ENCODE data around the gene FARP2. TPM values are rescaled to one million over a fixed set of nuclear protein-coding genes. Genes with fewer than 3 reads are reported as not detected.

Gene FARP2
- total RNA-seq, 1 experiment from 2014 or later = 37.2 TPM

DNA sequence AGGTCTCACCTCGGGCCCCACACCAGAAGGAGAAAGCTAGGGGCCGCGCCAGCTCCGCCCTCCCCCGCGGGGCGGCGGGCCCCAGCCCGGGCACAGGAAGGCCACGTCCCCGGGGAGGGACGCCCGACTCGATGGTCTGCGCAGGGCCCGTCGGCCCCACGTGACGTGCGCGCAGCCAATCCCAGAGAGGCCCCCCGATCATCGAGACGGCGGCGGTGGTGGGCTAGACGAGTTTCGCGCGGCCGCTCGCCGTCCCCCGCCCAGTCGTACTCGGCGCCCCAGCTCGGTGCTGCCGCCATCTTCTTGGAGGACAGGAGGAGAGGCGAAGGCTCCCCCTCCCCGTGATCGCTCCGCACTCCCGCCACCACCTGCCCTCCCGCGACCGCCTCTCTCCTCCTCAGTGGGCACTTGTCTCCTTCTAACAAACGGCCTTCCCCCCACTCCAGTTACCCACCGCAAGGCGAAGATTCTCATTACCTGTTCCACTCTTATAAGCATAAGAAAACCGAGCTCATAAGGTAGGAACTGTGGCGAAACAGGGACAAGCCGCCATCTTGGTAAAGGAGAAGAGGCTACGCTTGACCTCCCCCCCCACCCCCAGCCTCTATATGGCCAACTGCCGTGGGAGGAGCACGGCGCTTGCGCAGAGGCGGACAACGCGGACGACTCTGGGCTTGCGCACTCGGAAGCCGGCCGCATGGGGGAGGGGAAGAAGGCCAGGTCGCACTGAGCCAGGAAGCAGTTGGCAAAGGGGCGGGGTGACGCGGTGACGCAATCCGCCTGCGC is 40.8 kb upstream of the FARP2 start, which contains the start of gene HDLBP:
HDLBP (minus strand) TSS at position 580 of the 786 bp plus-strand sequence. CDS start 48,803 bp downstream, outside the sequence.
- H3K4me3 Mint-ChIP-seq (ENCODE audit: unreplicated experiment) = peak within 1 kb of the TSS; percentile 100
- no peaks in the 10 kb centered on the region for H3K27me3 Mint-ChIP-seq (ENCODE audit: insufficient read depth, unreplicated experiment)
- TF ChIP-seq, protein P1, sequence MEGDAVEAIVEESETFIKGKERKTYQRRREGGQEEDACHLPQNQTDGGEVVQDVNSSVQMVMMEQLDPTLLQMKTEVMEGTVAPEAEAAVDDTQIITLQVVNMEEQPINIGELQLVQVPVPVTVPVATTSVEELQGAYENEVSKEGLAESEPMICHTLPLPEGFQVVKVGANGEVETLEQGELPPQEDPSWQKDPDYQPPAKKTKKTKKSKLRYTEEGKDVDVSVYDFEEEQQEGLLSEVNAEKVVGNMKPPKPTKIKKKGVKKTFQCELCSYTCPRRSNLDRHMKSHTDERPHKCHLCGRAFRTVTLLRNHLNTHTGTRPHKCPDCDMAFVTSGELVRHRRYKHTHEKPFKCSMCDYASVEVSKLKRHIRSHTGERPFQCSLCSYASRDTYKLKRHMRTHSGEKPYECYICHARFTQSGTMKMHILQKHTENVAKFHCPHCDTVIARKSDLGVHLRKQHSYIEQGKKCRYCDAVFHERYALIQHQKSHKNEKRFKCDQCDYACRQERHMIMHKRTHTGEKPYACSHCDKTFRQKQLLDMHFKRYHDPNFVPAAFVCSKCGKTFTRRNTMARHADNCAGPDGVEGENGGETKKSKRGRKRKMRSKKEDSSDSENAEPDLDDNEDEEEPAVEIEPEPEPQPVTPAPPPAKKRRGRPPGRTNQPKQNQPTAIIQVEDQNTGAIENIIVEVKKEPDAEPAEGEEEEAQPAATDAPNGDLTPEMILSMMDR (IDR thresholded peaks at IDR 0.05; ENCODE audit: insufficient read depth in 1 of 2, low read depth in 1 of 2, low read length in 1 of 2, severe bottlenecking in 1 of 2, unreplicated experiment in 1 of 2) = no peak
- BruUV-seq (replicated peaks) = no TSS peak
- ChIA-PET CTCF (no interaction called here), POLR2A (interaction anchor here (0.5 to 1.5 kb wide), 5 partner anchors 20 to 317 kb away, joined by 3 to 7 read pairs (median 4); no protein-coding TSS in a partner anchor)
- H3K9me3 ChIP-seq = no peaks in the 10 kb centered on the region
- peaks cover 18% of the 10 kb centered on the region; the same call in 1 of the 2 replicates for H3K4me1 ChIP-seq
- no peaks in the 10 kb centered on the region for H3K27me3 ChIP-seq (replicated peaks; ENCODE audit: control insufficient read depth, insufficient read depth, low read length)
- H3K4me1 Mint-ChIP-seq (ENCODE audit: low read depth, unreplicated experiment) = peaks cover 17% of the 10 kb centered on the region
- peak; percentile 97 to 98 for DNase-seq
- H3K36me3 Mint-ChIP-seq (ENCODE audit: insufficient read depth, unreplicated experiment) = peaks cover 51% of the 10 kb centered on the region
- no peaks in the 10 kb centered on the region for H3K9me3 Mint-ChIP-seq (ENCODE audit: unreplicated experiment)
- intact Hi-C loops (cut with micrococcal nuclease; ENCODE audit: unreplicated experiment) = loop anchor here (1.0 to 2.0 kb wide), 2 partner anchors 41 to 42 kb away; partner anchors contain the start of gene FARP2
- H3K36me3 ChIP-seq (ENCODE audit: control insufficient read depth, insufficient read depth, low read length) = no peaks in the 10 kb centered on the region
- H3K27ac Mint-ChIP-seq (ENCODE audit: unreplicated experiment) = peak within 1 kb of the TSS; percentile 100
- peak within 1 kb of the TSS; percentile 92 for H3K4me3 ChIP-seq (ENCODE audit: low read depth, low read length)

DNA sequence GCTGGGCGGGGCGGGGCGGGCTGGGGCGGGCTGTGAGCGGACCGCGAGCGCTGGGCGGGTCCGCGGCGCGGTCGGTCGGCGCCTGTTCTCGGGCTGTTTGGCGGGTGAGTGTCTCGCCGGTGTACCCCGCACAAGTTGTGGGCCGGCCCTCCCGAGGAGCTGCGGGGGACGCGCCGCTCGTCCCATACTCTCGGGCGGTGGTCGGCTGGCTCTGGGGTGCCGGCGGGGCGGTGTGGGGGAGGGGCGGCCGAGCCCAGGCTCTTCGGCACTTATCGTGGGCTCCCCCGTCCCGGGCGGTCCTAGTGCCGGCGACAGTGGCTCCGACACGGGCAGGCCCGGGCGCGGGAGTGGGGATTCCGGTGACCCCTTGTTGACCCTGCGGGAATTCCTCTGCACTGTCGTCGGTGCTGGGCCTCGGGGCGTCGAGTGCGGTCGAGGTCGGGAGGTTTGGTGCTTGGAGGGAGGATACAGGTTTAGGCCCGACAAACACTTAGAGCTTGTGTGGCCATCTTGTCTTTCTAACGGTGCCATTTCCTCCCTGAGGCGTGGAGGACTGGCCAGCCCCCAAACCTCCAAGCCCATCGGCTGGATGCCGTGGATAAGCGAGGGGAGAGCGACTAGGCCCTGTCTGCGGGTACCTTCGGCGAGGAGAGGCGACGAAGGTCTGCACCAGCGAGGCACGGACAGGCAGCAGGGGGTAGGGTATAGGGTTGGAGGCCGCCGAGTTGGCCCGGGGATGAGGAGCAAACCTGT is 40.0 kb upstream of the FARP2 start, which contains the start of gene SEPTIN2:
SEPTIN2 (plus strand) TSS at position 47 of the 753 bp plus-strand sequence. CDS start 8,308 bp downstream, outside the sequence.
- intact Hi-C loops (cut with micrococcal nuclease; ENCODE audit: unreplicated experiment) = loop anchor here (1.0 to 2.0 kb wide), 2 partner anchors 40 to 43 kb away; partner anchors contain the start of gene FARP2
- Histone ChIP-seq H3K9me3 (no peaks in the 10 kb centered on the region), H3K4me3 (ENCODE audit: low read depth, low read length) (peak within 1 kb of the TSS; percentile 92), H3K4me1 (peaks cover 18% of the 10 kb centered on the region; the same call in 1 of the 2 replicates), H3K27me3 (replicated peaks; ENCODE audit: control insufficient read depth, insufficient read depth, low read length) (no peaks in the 10 kb centered on the region), H3K36me3 (ENCODE audit: control insufficient read depth, insufficient read depth, low read length) (no peaks in the 10 kb centered on the region)
- no peaks in the 10 kb centered on the region for H3K9me3 Mint-ChIP-seq (ENCODE audit: unreplicated experiment)
- H3K27me3 Mint-ChIP-seq (ENCODE audit: insufficient read depth, unreplicated experiment) = no peaks in the 10 kb centered on the region
- TF ChIP-seq, protein P1 (IDR thresholded peaks at IDR 0.05; ENCODE audit: insufficient read depth in 1 of 2, low read depth in 1 of 2, low read length in 1 of 2, severe bottlenecking in 1 of 2, unreplicated experiment in 1 of 2) = no peak
- ChIA-PET CTCF (no interaction called here), POLR2A (interaction anchor here (1.5 kb wide), 1 partner anchor 35 kb away, joined by 7 read pairs; no protein-coding TSS in a partner anchor)
- H3K4me3 Mint-ChIP-seq (ENCODE audit: unreplicated experiment) = peak within 1 kb of the TSS; percentile 100
- H3K27ac Mint-ChIP-seq (ENCODE audit: unreplicated experiment) = peak within 1 kb of the TSS; percentile 100
- H3K4me1 Mint-ChIP-seq (ENCODE audit: low read depth, unreplicated experiment) = peaks cover 16% of the 10 kb centered on the region
- no TSS peak for BruUV-seq (replicated peaks)
- DNase-seq = peak in 1 of 2 experiments; percentile 46
- H3K36me3 Mint-ChIP-seq (ENCODE audit: insufficient read depth, unreplicated experiment) = peaks cover 51% of the 10 kb centered on the region

DNA sequence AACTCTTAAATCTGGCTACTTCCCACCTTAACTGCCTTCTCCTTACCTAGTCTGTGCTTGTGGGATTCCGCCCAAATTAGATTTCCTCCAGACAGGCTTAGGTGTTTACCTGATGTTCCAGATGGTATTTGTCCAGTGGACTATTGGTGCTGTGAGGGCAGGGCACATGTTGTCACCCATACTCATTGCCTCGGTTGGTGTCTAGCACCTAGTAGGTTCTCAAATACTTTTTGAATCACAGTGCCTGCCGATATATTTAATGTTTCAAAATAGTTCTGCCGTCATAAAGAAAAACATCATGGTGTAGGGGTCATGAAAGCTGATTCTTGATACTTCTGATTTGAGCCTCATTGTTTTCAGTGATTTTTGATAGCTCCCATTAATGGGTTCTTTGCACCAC is 39.3 kb upstream of the FARP2 start:
- H3K4me3 Mint-ChIP-seq (ENCODE audit: unreplicated experiment) = peak overlapping the region; percentile 100
- ChIA-PET POLR2A (no interaction called here), CTCF (no interaction called here)
- H3K9me3 Mint-ChIP-seq (ENCODE audit: unreplicated experiment) = no peaks in the 10 kb centered on the region
- BruUV-seq (replicated peaks) = no TSS peak
- peaks cover 55% of the 10 kb centered on the region for H3K36me3 Mint-ChIP-seq (ENCODE audit: insufficient read depth, unreplicated experiment)
- no peak for DNase-seq
- no peaks in the 10 kb centered on the region for H3K27me3 Mint-ChIP-seq (ENCODE audit: insufficient read depth, unreplicated experiment)
- H3K4me1 Mint-ChIP-seq (ENCODE audit: low read depth, unreplicated experiment) = peaks cover 16% of the 10 kb centered on the region
- H3K4me3 ChIP-seq (ENCODE audit: low read depth, low read length) = peak overlapping the region; percentile 92
- intact Hi-C loops (cut with micrococcal nuclease; ENCODE audit: unreplicated experiment) = no loop called here
- H3K36me3 ChIP-seq (ENCODE audit: control insufficient read depth, insufficient read depth, low read length) = no peaks in the 10 kb centered on the region
- peaks cover 14% of the 10 kb centered on the region; the same call in 1 of the 2 replicates for H3K4me1 ChIP-seq
- H3K27me3 ChIP-seq (replicated peaks; ENCODE audit: control insufficient read depth, insufficient read depth, low read length) = no peaks in the 10 kb centered on the region
- H3K9me3 ChIP-seq = no peaks in the 10 kb centered on the region
- H3K27ac Mint-ChIP-seq (ENCODE audit: unreplicated experiment) = peak overlapping the region; percentile 100
- TF ChIP-seq, protein P1 (IDR thresholded peaks at IDR 0.05; ENCODE audit: insufficient read depth in 1 of 2, low read depth in 1 of 2, low read length in 1 of 2, severe bottlenecking in 1 of 2, unreplicated experiment in 1 of 2) = no peak

Data from Caco-2 (cell line).